ENCODE data around the gene DPP6.

Gene DPP6

DNA sequence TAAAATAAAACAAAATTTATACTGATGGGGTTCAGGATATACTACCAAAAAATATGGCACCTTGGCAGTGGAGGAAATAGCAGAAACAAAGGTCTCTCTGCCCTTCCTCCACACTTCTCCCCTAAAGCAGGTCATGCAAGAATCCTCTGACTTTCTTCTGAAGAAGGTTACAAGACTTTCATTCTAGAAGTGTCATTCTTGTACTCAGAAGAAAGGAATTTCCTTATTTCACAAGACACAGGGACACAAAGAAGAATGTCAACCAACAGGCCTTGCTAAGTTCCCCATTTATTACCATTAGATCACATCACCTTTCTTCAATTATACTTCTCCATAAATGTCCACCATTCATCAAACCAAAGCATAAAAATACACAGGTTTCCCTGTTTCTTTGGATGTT lies 480.6 kb downstream of the DPP6 start:
- DNase-seq (ENCODE audit: low read depth in 2 of 2), result no peak

DNA sequence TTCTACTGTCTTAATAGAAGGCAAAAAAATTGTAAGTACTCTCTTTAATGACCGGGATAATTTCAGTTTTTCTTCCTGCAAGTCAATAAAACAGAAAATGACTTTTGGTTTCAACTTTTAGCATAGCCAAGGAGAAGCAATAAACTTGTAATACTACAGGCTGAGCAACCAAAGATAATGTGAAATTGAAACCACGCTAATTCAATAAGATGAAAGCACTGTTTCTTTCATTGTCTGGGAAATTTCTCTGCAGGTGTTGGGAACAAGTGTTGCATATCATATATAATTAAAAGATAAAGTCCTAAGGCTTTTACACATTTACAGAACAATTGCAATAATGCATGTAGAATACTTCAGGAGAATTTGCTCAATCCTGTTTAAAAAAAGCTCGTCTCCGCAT lies 488.4 kb downstream of the DPP6 start:
- DNase-seq (ENCODE audit: low read depth in 2 of 2), result no peak

DNA sequence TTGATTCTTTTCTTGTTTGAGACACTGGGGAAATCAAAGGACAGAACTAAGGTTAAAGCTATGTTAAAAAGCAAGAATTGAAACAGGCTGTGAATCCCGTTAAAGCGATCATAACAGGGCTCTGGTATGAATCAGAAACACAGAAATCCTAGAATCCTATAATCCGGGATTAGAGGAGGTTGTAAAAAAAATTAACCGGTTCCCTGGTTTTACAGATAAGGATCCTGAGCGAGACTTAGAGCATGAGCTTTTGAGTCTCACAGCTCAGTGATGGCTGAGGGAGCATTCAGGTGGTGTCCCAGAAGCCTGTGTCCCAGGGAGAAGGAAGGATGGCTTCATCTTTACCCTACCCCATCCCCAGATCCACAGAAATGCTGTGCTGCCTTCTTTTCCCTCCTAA lies 489.4 kb downstream of the DPP6 start:
- DNase-seq (ENCODE audit: low read depth in 2 of 2), result no peak

DNA sequence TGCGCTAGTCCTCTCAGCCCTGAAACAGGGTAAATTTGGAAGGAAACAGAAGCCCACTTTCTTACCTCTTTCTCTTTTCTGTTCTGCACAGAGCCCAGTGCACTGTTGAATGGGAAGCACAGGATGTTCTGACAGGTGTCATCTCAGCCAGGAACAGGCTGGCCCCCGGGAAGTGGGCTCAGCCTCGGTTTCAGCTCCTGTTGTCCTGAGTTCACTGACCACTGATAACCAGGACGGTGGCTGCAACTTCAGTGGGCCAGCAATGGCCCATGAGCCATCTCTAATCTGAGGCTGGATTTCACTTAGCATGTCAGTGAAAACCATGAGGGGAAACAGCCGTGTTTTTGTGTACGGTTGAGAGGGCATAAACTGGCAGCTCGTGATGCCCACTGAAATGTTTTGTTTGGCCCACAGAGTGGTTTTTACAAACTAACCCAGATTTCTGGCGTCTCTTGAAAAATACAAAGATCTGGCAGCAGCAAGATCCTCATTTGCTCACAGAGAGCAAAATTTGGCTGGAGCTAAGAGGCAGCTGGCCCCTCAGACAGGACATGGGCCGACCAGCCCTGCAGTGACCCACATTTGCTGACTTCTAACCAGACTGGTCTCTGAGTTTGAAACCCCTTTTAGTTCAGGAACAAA lies 494.9 kb downstream of the DPP6 start:
- no peak for DNase-seq (ENCODE audit: low read depth in 2 of 2)

DNA sequence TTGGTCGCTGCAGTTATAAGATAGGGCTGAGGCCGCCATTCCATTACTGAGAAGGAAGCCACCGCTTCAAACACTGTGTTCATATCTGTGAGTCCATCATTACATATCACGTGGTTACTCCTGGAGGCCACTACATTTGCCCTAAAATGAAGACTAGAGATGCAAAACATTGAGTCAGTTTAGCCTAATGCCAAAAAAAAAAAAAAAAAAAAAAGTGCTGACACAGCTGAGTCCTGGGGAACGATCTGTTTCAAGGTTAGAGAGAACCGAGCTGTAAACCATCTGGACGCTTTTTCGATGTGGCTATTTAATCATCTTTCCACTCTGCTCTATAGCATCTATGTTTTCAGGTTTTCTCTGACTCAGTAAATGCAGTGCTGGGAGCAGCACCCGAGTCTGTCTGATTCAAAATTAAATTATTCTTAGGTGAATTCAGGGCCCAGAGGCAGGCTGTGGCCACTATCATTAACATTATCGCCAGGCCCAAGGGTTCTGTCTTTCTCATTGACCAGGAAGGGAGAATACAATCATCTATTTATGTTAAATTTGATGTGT lies 501.6 kb downstream of the DPP6 start:
- DNase-seq (ENCODE audit: low read depth in 2 of 2), result no peak

DNA sequence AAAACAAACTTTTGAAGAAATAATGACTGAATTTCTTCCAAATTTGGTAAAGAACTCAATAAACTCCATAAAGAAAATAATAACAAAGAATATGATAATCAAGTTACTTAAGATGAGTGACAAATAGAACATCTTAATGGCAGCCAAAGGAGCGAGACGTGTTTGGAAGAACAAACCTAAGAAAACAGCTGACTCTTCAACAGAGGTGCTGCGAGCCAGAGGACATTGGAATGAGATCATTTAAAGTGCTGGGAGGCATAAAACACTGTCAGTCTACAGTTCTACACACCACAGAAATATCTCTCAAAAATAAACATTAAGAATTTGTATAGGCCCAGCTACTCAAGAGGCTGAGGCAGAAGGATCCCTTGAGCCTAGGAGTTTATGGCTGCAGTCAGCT lies 507.3 kb downstream of the DPP6 start:
- no peak for DNase-seq (ENCODE audit: low read depth in 2 of 2)

DNA sequence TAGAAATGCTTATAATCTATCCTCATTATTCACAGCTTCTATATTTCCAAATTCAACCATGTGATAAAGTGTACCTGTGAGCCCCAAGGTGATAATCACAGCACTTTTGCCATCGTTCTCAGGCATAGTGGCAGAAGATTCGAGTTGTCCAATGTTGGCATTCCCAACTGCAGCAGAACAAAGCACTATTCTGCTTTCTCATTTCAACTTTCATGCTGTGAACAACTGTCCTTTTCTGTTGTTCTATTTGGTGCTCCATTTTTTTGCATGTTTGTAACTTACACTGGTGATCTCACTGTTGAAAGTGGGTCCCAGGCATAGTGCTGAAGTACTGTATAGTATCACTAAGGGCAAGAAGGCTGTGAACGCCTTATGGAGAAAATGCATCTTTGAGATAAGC lies 512.5 kb downstream of the DPP6 start:
- no peak for DNase-seq (ENCODE audit: low read depth in 2 of 2)

DNA sequence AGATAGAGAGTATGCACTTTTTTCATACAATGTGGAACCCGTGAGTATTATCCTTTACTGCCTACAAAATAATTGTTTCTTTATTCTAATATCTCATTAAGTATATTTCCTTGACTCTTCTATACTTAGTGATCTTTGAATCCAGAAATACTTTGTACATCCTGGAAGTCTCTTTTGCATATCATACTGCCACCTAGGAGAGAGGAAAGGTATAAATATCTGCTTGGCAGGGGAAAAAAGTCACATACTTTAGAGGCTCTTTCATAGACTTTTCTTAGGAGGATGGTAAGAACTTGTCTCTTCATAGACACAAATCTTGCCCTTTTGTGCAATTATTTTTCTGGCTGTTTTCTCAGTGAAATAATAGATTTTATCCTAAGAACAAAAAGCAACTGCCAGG lies 514.7 kb downstream of the DPP6 start:
- no peak for DNase-seq (ENCODE audit: low read depth in 2 of 2)

DNA sequence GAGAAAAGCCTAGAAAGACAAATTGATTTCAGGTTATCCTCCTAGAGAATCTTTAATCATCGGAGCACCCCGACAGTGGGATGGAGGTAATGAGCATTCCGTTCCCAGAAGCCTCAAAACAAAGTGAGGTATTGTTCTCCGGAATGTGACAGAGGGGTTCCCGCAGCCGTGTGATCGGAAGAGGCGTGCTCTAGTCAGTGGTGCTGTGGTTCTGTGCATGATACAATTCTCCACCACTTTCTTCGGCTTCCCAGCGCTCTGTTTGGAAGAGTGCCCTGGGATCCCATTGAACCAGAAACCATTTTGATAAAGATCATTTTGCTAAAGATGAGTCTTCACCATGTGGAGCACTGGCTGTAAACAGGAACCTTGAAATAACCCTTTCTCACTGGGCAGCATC lies 516.1 kb downstream of the DPP6 start:
- DNase-seq (ENCODE audit: low read depth in 2 of 2), result no peak

DNA sequence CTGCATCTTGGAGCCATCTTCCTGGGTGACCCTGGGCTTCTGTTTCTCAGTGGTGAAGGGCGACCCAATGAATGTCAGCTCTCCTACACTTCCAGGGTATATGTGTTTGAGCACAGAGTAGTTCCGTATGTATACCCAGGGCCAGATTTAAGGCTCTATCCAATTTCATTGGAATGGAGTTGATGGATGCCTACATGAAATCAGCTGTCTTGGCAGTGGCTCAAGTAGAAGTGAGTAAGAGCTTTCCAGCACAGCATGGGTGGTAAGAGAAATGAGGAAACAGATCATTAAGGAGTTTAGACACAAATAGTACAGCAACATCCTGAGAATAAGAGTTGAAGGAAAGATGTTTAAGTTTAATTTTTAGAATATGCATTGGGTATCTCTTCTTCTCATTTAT lies 517.7 kb downstream of the DPP6 start:
- no peak for DNase-seq (ENCODE audit: low read depth in 2 of 2)

DNA sequence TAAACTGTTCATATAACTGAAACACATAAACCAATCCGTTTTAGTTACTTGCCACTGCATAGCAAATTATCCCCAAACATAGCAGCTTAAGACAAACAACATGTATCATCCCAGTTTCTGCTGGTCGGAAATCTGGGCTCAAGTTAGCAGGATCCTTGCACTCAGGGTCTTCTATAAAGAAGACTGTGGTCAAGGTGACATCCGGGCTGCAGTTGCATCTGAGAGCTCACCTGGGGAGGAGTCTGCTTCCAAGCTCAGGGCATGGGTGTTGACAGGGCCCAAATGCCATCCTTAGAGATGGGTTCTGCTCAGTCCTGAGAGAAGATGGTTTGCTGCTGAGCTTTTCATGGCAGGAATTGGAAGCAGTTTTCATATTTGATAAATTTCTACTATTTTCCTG lies 519.6 kb downstream of the DPP6 start:
- DNase-seq (ENCODE audit: low read depth in 2 of 2), result no peak

DNA sequence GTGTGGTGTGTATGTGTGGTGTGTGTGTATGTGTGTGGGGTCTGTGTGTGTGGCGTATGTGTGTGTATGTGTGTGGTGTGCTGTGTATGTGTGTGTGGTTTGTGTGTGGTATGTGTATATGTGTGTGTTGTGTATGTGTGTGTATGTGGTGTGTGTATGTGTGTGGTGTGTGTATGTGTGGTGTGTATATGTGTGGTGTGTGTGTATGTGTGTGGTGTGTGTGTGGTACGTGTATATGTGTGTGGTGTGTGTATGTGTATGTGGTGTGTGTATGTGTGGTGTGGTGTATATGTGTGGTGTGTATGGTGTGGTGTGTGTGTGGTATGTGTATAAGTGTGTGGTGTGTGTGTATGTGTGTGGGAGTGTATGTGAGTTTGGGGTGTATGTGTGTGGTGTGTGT lies 522.0 kb downstream of the DPP6 start:
- DNase-seq (ENCODE audit: low read depth in 2 of 2), result no peak

DNA sequence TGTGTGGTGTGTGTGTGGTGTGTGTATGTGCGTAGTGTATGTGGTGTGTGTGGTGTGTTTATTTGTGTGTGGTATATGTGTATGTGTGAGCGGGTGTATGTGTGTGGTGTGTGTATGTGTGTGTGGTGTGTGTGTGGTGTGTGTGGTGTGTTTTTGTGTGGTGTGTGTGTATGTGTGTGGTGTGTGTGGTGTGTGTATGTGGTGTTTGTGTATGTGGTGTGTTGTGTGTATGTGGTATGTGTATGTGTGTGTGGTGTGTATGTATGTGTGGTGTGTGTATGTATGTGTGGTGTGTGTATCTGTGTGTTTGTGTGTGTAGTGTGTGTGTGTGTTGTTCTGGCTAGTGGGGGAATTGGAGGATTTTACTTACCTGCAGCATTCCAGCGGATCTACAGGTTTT lies 523.3 kb downstream of the DPP6 start:
- no peak for DNase-seq (ENCODE audit: low read depth in 2 of 2)

DNA sequence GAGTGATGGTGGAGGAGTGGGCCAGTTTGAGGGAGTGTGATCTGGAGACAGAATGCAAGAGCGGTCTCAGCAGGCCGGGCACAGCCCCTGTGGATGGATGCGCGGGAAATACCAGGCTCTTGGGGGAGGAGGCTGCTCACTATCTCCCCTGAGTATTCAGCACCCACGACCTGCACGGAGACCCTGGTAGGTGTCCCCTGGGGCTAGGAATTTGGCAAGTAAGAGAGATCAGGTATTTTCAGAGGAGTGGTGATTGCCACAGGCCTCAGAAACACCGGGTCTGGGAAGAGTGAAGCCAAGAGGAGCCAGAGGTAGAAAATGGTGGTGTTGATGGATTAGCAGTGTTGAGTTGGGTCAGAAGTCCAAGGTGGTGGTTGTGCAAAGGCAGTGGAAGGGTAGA lies 524.4 kb downstream of the DPP6 start:
- no peak for DNase-seq (ENCODE audit: low read depth in 2 of 2)

DNA sequence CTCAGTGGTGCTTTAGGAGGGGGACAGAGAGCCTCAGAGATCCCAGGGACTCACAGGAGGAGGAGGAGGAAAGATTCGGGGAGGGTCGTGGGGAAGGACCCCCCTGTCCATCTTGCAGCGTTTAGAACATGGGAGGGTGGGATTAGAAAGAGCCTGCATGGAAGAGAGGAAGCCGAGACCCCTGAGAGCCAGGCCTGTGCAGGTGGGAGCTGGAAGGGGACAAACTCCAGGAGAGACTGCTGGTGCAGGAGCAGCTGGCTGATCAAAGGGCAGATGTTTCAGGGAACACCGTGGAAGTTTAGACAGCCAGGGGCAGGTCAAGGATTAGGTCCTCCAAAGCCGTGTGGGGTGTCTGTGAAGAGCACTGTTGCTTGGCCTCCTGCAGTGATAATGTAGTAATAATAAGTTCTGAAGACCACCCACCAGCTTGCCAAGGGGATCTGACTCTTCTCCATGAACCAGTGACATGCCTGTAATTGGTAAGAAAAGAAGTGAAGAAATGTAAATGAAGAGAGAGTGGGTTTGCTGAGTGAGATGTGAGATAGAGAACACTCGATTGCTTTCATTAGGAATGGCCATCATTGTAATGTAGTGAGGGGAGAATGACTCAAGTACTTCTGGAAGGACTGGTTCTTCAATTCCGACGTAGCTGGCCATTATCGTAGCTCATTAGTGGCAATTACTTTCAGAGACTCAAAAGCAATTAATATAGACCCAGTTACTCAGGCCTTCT lies 525.1 kb downstream of the DPP6 start:
- no peak for DNase-seq (ENCODE audit: low read depth in 2 of 2)

DNA sequence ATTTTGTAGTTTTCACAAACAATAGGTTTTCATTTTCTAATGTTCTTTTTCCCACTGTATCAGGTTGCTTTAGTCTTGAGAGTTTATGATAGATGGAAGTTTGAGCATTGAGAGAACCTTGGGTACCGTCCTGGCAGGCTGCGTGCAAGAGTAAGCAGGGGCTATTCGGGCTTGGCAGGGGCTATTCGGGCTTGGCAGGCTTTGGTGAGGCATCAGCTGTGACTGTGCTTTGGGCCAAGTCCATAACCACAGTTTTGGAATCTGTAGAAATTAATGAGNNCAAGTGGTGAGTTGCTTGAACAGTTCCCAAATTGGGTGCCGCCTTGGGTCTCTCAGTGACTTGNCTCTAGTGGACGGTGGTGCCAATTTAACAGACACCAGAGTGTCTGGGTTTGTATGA lies 526.1 kb downstream of the DPP6 start:
- no peak for DNase-seq (ENCODE audit: low read depth in 2 of 2)

DNA sequence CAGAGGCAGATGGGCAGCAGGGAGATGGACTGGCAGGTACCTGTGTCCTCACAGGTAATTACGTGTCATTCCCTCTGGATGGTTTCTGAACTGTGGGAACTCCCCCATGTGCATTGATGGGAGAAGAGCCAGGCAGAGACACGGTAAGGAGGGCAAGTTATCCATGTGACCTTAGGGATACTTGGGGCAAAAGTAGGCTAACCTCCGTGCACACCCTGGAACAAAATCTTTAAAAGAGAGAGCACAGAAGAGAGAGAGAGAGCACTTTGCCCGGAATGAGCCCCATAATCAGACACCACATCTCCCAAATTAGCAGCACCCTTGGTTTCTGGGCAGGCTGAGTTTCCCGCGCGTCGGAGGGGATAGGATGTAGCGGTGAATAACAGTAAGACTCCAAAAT lies 527.5 kb downstream of the DPP6 start:
- no peak for DNase-seq (ENCODE audit: low read depth in 2 of 2)

DNA sequence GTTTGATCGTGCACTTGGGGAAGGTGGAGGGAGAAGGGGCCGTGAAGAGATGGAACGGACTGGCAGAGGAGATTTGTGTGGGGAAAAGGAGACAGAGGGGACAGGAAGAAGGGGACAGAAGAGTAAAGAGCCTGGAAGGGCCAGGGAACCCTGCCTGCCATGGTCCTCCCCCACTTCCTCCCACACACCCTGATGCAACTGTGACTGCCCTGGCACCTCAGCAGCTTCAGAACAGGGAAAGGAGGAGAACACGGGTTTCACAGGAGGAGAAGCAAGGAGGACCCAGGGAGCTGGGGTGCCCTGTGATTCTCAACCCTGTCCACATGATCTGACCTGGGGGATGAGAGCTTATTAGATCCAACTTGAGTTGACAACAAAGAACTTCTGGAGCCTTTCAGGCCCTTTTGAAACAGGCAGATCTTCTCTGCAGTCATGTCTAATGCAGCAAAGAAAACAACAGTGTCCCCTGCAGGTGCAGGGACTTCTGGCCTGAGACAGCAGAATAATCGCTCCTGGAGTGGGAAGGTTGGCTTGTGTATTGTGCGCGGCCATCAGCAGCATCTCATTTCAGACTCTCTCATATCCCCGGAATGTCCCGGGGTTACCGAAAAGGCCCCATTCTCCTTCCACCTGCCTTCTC lies 529.2 kb downstream of the DPP6 start:
- DNase-seq (ENCODE audit: low read depth in 2 of 2), result no peak

DNA sequence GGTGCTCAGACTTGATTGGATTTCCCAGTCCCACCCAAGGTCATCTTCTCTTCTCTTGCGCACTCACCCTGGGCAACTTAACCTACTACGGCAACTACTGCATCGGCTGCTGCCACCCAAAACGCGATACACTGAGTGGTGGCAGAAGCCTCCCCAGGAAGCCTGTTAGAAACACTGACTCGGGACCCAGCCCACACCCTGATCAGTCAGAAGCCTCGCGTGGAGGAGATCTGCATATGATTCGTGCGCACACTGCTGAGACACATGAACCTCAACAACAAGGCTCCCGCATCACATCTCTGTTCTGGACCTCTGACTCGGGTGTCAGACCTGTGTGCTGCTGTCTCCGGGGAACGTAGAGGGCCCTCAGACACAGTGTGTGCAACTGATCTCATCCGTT lies 531.3 kb downstream of the DPP6 start:
- no peak for DNase-seq (ENCODE audit: low read depth in 2 of 2)

DNA sequence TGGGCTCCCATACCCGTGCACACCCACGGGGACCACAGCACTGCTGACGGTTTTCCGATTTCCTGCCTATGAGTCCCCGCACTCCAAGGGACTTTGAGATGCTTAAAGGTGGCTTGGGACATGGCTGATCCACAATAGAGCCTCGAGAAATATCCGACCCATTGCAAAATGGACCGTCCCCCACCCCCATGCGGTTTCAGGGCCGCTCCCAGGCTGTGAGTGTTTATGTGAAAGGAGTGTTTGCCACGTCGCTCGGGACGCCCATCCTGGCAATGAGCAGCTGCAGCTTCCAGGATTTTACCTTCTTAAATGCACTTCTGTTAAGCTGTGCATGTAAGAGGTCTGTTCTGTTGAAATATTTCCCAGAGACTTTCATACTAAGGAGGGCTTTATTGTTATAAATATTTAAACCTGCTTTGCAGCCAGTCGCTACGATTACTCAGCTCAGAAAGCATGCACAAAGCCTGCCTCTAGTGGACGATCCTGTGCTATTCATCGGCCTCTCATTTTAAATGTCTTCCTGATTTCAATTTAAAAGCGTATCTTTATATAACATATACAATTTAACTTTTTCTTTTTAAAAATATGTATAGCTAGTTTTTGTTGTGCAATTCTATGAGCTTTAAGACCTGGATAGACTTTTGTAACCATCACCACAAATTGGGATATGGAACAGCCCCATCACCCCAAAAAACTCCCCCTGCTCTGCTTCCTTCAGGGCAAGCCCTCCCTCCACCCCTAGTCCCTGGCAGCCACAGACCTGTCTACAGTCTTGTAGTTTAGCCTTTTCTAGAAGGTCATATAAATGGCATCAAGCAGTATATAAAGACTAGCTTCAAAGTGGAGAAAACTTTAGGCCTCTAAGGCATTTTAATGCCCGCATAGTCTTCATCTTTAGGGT lies 532.4 kb downstream of the DPP6 start:
- no peak for DNase-seq (ENCODE audit: low read depth in 2 of 2)

DNA sequence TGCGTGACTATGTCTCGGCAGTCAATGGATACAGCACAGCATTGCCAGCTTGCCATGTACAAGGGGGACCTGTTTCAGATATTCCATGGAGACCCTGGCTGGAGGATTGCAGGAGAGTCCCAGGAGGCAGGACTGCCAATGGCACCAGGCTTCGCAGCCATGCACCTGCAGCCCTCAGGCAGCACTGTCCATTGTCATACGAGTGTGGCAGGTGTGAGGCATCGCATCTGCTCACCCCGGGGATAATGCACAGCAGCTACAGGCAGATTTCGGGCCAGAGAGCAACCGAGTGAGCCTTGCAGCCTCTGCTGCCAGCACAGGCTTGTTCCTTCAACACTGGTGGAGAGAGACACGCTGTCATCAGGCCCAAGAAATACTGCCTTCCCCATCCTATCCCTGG lies 535.6 kb downstream of the DPP6 start:
- DNase-seq (ENCODE audit: low read depth in 2 of 2), result no peak

DNA sequence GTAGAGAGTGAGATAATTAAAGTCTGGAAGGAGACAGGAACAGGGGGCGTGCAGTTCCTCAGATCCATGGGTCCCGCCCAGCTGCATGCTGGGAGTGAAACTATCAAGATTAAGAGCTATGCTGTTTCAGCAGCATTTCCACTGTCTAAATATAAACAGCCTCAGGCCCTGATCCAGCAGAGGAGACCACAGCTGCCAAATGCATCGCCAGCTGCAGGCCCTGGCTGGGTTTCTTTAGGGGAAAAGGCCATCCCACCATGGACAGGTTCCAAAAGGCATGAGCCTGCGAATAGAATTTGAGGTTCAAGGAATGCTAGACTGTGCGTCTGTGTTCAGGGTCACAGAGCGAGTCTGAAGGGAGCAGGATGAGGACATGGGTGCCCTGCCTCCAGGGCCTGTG lies 539.3 kb downstream of the DPP6 start:
- DNase-seq (ENCODE audit: low read depth in 2 of 2), result no peak
